ENCODE results near the gene USP48.

Gene USP48

GRCh38 chr1:21823980-21824702 is 41.2 kb upstream of the USP48 start:
- Histone ChIP-seq H3K36me3 (peaks cover 76 to 87% (median 87%) of the 10 kb centered on the region in 3 donors), H3K27me3 (no peaks in the 10 kb centered on the region), H3K4me3 (no peak overlapping the region), H3K4me1 (no peaks in the 10 kb centered on the region), H3K9me3 (no peaks in the 10 kb centered on the region), H3K27ac (no peak overlapping the region)
- no peak for DNase-seq
- intact Hi-C loops (cut with DNase I; ENCODE audit: low total_unique reads) = no loop called here
- TF ChIP-seq, protein P1, sequence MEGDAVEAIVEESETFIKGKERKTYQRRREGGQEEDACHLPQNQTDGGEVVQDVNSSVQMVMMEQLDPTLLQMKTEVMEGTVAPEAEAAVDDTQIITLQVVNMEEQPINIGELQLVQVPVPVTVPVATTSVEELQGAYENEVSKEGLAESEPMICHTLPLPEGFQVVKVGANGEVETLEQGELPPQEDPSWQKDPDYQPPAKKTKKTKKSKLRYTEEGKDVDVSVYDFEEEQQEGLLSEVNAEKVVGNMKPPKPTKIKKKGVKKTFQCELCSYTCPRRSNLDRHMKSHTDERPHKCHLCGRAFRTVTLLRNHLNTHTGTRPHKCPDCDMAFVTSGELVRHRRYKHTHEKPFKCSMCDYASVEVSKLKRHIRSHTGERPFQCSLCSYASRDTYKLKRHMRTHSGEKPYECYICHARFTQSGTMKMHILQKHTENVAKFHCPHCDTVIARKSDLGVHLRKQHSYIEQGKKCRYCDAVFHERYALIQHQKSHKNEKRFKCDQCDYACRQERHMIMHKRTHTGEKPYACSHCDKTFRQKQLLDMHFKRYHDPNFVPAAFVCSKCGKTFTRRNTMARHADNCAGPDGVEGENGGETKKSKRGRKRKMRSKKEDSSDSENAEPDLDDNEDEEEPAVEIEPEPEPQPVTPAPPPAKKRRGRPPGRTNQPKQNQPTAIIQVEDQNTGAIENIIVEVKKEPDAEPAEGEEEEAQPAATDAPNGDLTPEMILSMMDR (IDR thresholded peaks at IDR 0.05) = no peak

DNA sequence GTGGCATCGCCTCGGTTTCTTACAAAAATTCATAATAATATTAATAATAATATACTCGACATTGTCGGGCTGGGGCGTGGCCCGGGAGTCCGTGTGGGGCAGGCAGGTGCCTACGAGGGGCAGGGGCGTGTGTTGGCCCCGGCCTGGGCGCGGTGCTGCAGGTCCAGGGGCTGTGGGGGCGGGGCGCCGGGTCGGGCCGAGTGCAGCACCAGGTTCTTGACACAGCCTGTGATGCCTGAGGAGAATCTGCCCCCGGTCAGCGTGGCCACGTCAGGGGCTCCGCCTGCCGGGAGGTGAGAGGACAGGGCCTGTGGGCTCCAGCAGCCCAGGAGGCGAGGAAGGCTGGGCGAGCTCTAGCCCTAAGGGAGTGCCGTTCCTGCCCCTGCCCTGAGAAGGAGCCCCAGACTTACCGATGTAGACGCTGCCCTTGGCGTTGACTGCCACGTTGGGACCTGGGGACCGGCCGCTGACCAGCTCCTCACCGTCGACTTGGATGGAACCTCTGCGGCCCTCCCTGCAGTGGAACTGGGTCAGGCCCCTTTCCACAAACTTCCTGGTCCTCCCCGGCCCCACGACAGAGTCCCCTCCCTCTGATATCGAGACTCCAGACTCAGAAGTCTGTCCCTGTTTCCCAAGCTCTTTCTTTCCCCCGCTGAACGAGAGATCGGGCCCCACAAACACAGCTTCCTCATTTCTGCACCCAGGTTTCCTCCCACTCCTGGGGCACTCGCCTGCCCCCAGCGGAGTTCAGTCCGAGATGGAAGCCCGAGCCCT is 40.4 kb upstream of the USP48 start:
- intact Hi-C loops (cut with DNase I; ENCODE audit: low total_unique reads) = no loop called here
- no peaks in the 10 kb centered on the region for H3K4me1 ChIP-seq
- no peak overlapping the region for H3K4me3 ChIP-seq
- H3K27me3 ChIP-seq = no peaks in the 10 kb centered on the region
- no peak for DNase-seq
- TF ChIP-seq, protein P1 (IDR thresholded peaks at IDR 0.05) = no peak
- H3K27ac ChIP-seq = no peak overlapping the region
- H3K9me3 ChIP-seq = no peaks in the 10 kb centered on the region
- peaks cover 68 to 80% (median 79%) of the 10 kb centered on the region in 3 donors for H3K36me3 ChIP-seq

GRCh38 chr1:21822349-21822748 is 39.4 kb upstream of the USP48 start:
- intact Hi-C loops (cut with DNase I; ENCODE audit: low total_unique reads) = no loop called here
- DNase-seq = no peak
- H3K27me3 ChIP-seq = no peaks in the 10 kb centered on the region
- H3K27ac ChIP-seq = no peak overlapping the region
- H3K9me3 ChIP-seq = no peaks in the 10 kb centered on the region
- H3K36me3 ChIP-seq = peaks cover 58 to 70% (median 69%) of the 10 kb centered on the region in 3 donors
- TF ChIP-seq, protein P1 (IDR thresholded peaks at IDR 0.05) = no peak
- H3K4me1 ChIP-seq = no peaks in the 10 kb centered on the region
- H3K4me3 ChIP-seq = no peak overlapping the region

DNA sequence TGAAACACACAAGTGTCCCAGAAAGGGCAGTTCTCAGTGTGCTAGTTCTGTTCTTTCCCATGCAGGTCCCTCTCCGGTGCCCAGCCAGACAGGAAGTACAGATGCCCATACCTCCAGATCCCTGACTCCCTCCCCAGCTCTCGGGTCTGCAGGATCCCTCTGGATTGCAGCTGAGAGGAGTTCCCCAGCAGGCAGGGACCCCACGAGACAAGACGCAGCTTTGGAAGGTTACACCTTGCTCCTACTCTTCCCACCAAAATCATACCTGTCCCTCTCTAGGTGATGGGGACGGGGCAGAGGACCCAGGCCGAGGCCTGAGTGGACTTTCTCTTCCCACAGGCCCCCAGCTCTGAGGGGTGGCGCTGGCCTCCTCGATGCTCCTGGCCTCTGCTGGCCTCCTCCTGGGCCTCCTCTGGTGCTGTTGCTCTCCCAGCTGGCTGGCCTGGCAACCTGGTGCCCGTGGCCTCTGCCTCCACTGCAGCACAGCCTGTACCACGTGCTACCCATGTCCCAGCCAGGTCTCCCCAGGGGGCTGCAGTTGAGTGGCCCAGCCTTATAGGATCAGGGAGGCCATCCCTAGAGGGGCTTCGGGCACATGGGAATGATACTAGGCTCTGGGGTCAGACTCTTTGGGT is 38.6 kb upstream of the USP48 start:
- Histone ChIP-seq H3K9me3 (no peaks in the 10 kb centered on the region), H3K4me3 (no peak overlapping the region), H3K27ac (no peak overlapping the region), H3K27me3 (no peaks in the 10 kb centered on the region), H3K4me1 (no peaks in the 10 kb centered on the region), H3K36me3 (peaks cover 49 to 61% (median 60%) of the 10 kb centered on the region in 3 donors)
- DNase-seq = no peak
- TF ChIP-seq, protein P1 (IDR thresholded peaks at IDR 0.05) = no peak
- intact Hi-C loops (cut with DNase I; ENCODE audit: low total_unique reads) = no loop called here

DNA sequence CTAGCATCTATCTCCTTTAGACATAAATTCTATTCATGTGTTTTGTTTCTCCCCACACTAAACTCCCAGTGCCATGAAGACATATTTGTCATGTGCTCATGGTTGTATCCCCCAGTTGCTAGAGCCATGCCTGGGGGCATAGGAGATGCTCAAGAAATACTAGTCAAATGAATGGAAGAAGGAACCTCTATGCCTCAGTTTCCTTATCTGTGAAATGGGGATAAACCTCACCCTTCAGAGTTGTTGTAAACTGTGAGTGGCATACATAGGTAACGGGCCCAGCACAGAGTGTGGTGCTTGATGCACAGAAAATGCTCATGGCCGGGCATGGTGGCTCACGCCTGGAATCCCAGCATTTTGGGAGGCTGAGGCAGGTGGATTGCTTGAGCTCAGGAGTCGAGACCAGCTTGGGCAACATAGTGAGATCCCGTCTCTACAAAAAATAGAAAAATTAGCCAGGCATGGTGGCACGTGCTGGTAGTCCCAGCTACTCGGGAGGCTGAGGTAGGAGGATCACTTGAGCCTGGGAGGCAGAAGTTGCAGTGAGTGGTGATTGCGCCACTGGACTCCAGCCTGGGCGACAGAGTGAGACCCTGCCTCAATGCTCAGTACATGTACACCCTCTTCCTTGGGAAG is 37.8 kb upstream of the USP48 start:
- no peaks in the 10 kb centered on the region for H3K4me1 ChIP-seq
- no peak for DNase-seq
- H3K4me3 ChIP-seq = no peak overlapping the region
- H3K27ac ChIP-seq = no peak overlapping the region
- intact Hi-C loops (cut with DNase I; ENCODE audit: low total_unique reads) = no loop called here
- H3K27me3 ChIP-seq = no peaks in the 10 kb centered on the region
- peaks cover 41 to 53% (median 52%) of the 10 kb centered on the region in 3 donors for H3K36me3 ChIP-seq
- TF ChIP-seq, protein P1 (IDR thresholded peaks at IDR 0.05) = no peak
- no peaks in the 10 kb centered on the region for H3K9me3 ChIP-seq
